ENCODE data around the gene STAG1.

DNA sequence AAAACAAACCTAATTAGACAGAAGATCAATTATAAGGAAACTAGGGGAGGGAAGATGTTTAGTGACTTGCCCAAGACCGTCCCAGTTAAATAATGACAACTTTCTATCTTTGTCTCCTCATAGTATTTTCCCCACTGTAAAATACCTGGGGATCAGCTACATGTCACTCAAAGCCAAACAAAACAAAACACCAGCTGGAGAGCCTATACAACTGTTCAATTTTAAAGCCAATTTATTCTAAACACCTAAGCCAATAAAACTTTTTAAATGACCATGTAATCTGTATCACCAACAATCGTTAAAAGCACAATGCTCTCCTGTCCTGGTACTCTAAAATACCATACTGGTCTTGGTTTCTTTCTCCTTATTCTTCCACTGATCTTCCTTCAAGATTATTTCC, 168.4 kb downstream of the STAG1 start:
- TF ChIP-seq POLR2AphosphoS5 (IDR thresholded peaks at IDR 0.05; ENCODE audit: low read depth, low read length) (no peak), TAF1 (IDR thresholded peaks at IDR 0.05; ENCODE audit: low read depth, low read length) (no peak), POLR2A (IDR thresholded peaks at IDR 0.05; ENCODE audit: low read depth, low read length) (no peak), PAX5 (IDR thresholded peaks at IDR 0.05; ENCODE audit: insufficient read depth, low read length, severe bottlenecking) (no peak)

All from GM12891 (cell line).